Fibroblast of mammary gland (primary cell): ENCODE results near the gene PLOD2.
A peak's percentile ranks its signal among the peaks of the same experiment; 100 is the strongest.

Experiments
- DNase-seq: peaks from one replicate; pipeline ENCODE4 v3.0.0-alpha.2; 2010; ENCODE audit warnings: low read depth
- H3K4me3 ChIP-seq: 2 replicates; pipeline ENCODE4 v1.5.1; 2011; ENCODE audit warnings: low read depth, mild to moderate bottlenecking, low read length, moderate library complexity; ENCODE audit not compliant: control insufficient read depth
- TF ChIP-seq, protein P1 (sequence below): conservative IDR thresholded peaks from 2 replicates; pipeline ENCODE4 v1.5.1; 2011; ENCODE audit warnings: low read depth, low read length, inconsistent platforms; ENCODE audit not compliant: control insufficient read depth, insufficient read depth

Gene PLOD2

DNA sequence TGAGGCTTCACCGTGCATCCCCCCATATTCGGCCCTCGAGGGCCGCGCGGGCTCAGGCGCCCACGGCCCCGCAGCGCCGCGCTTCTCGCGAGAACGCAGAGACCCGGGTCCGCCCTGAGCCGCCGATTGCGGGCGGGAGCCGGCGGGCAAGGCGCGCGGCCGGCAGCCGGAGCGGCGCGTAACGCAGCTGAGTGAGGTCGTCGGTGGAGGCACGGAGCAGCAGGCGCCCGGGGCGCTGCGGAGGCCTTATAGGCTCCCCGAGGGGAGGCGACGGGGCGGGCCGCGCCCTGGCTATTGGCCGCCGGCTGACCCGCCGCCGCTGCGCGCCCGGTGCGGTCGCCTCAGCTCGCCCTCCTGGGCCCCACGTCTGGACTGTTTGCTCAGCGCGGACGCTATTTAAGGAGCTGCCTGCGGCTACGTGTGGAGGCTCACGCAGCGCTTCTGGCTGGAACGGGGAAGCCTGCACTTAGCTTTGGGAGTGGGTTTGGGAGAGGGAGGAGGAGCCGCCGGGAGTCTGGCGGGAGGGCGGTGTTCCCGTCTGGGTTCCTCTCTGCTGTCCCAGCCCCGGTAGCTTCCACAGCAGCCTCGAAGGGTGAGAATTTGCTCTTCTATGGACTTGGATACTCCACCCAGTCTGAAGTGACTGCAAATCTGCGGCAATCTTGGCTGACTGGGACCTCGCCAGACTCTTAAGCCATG lies at the start of gene PLOD2:
TSS of gene PLOD2 (minus strand) at position 221 of the 699 bp plus-strand sequence. CDS start at position 26, 195 bp downstream.
- TF ChIP-seq, protein P1, sequence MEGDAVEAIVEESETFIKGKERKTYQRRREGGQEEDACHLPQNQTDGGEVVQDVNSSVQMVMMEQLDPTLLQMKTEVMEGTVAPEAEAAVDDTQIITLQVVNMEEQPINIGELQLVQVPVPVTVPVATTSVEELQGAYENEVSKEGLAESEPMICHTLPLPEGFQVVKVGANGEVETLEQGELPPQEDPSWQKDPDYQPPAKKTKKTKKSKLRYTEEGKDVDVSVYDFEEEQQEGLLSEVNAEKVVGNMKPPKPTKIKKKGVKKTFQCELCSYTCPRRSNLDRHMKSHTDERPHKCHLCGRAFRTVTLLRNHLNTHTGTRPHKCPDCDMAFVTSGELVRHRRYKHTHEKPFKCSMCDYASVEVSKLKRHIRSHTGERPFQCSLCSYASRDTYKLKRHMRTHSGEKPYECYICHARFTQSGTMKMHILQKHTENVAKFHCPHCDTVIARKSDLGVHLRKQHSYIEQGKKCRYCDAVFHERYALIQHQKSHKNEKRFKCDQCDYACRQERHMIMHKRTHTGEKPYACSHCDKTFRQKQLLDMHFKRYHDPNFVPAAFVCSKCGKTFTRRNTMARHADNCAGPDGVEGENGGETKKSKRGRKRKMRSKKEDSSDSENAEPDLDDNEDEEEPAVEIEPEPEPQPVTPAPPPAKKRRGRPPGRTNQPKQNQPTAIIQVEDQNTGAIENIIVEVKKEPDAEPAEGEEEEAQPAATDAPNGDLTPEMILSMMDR = no peak
- peak; percentile 80 for DNase-seq
- peak within 1 kb of the TSS; percentile 87 for H3K4me3 ChIP-seq

DNA sequence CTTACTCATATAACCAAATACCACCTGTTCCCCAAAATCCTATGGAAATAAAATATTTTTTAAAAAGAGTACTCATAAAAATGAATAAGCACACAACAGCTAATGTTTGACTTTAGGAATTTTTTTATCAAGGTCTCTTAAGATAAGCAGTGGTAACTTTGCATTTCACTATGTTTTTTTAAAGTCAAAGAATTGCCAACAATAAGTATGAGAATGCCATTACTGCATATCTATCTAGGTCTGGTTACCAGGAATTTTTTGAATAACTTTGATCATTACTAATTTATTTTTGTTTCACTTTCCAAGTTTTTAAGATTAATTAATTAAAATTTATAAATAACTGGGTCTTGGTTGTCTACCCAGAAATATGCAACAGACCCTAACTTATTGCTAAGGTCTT lies 48.4 kb upstream of the PLOD2 start:
- TF ChIP-seq, protein P1 = no peak
- no peak for DNase-seq
- no peak overlapping the region for H3K4me3 ChIP-seq

DNA sequence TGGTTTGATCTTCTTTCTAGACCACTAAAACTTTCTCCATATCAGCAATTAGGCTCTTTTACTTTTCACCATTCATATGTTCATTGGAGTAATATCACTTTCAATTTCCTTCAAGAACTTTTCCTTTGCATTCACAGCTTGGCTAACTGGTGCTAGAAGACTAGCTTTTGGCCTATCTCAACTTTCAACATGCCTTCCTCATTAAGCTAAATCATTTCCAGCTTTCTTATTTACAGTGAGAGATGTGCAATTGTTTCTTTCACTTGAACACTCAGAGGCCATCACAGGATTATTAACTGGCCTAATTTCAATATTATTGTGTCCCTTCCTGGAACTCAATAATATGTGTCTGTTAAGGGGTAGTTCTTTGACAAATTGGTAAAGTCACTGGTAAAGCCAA lies 42.8 kb upstream of the PLOD2 start:
- DNase-seq = no peak
- H3K4me3 ChIP-seq = no peak overlapping the region
- TF ChIP-seq, protein P1 = no peak

DNA sequence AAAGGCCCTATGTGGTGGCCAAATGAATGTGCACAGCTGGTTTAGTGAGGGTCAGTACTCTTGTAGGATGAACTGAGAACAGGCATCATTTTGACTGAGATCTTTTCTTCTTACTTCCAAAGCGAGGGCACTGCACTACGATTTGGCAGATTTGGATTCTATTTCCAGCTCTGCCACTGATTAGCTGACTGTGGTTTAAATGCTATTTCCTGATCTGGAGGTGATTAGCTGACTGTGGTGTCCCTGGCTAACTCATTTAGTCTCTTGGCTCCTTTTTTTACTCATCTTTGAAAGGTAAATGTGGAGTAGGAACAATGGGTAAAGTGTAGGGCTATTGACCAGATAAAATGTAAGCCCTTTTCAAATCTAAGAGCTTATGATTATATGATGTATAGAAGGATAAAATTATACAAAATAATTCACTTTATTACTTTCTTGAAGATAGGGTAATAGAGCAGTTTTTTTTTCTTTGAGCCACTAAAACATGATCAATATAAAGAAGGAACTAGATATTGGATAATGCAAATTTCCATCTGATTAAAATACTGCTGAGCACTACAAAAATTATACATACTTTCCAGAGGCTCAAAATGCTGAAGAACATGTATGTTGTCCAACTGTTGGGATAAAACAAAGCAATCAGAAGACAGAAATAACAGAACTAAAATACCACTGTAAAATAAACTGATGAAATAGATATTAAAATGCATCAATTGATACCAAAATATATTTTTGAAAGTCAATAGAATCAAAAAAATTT lies 39.7 kb upstream of the PLOD2 start:
- TF ChIP-seq, protein P1 = no peak
- DNase-seq = no peak
- no peak overlapping the region for H3K4me3 ChIP-seq

DNA sequence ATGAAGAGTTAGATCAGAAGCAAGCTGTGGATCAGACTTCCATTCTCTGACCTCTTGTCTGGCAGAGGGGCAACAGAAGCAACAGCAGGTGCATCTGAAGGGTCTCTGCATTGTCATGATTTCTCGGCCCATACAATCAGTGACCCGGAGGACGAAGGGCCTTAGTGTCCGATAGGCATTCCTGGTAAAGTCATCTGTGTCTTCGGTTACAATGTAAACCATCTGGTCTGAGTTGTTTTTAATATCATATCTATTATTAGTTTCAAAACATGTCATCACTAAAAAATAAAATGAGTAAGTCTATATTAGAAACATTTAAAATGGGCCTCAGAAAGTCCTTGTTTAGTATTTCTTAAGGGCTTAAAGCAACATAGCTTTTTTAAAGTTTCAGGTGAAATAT lies 38.8 kb upstream of the PLOD2 start:
- no peak overlapping the region for H3K4me3 ChIP-seq
- no peak for DNase-seq
- TF ChIP-seq, protein P1 = no peak

DNA sequence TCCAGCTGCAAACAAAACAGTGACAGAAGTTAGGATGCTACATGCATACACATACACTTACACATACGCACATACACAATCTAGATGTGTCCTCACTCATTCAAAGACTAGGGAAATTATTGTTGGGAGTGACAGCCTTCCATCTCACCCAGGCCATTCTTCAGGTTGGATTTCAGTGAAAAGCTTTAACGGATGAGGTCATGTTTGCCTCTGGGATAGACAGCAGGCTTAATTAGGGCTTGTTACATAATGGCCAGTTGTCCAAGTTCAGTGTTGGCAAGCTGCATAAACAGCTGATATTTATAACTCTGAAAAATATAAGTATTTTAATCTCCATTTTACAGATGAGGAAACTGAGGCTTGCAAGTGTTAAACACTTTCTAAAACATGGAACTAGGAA lies 35.8 kb upstream of the PLOD2 start:
- TF ChIP-seq, protein P1 = no peak
- no peak for DNase-seq
- H3K4me3 ChIP-seq = no peak overlapping the region
